GM10847 (cell line): ENCODE measurements around the gene LHFPL4.

Experiments
- POLR2A ChIP-seq: IDR thresholded peaks from 2 replicates; pipeline ENCODE4 v1.6.1; 2011; ENCODE audit not compliant: insufficient read length; ENCODE audit errors: extremely low read depth

LHFPL4 gene

GRCh38 chr3:9553021-9553947 lies at the start of gene LHFPL4:
Gene LHFPL4, minus strand, starts transcription at chr3:9553822. Its CDS starts 1,143 bp downstream, at chr3:9552679.
- no peak for TF ChIP-seq POLR2A

- TF ChIP-seq POLR2A: no peak
Measured at GRCh38 chr3:9602620-9603019, 49.0 kb upstream of the LHFPL4 start.

- TF ChIP-seq POLR2A: no peak
Measured at GRCh38 chr3:9600597-9600996, 47.0 kb upstream of the LHFPL4 start.

GRCh38 chr3:9598783-9599387 lies 45.3 kb upstream of the LHFPL4 start:
- TF ChIP-seq POLR2A: no peak

- TF ChIP-seq POLR2A: no peak
Measured at GRCh38 chr3:9595877-9596276, 42.3 kb upstream of the LHFPL4 start.

- TF ChIP-seq POLR2A: no peak
Measured at GRCh38 chr3:9590282-9590791, 36.7 kb upstream of the LHFPL4 start.

GRCh38 chr3:9583792-9584191 lies 30.2 kb upstream of the LHFPL4 start:
- TF ChIP-seq POLR2A: no peak

- TF ChIP-seq POLR2A: no peak
Measured at GRCh38 chr3:9583371-9583770, 29.7 kb upstream of the LHFPL4 start.

GRCh38 chr3:9582332-9582731 lies 28.7 kb upstream of the LHFPL4 start:
- no peak for TF ChIP-seq POLR2A

GRCh38 chr3:9581742-9582141 lies 28.1 kb upstream of the LHFPL4 start:
- no peak for TF ChIP-seq POLR2A

- no peak for TF ChIP-seq POLR2A
Measured at GRCh38 chr3:9569054-9569453, 15.4 kb upstream of the LHFPL4 start.

- TF ChIP-seq POLR2A: no peak
Measured at GRCh38 chr3:9565316-9565715, 11.7 kb upstream of the LHFPL4 start.

GRCh38 chr3:9563851-9564250 lies 10.2 kb upstream of the LHFPL4 start:
- TF ChIP-seq POLR2A: no peak

GRCh38 chr3:9553948-9554513 lies 409 bp upstream of the LHFPL4 start:
- no peak for TF ChIP-seq POLR2A

- no peak for TF ChIP-seq POLR2A
Measured at GRCh38 chr3:9552252-9552999, 1.2 kb downstream of the LHFPL4 start.

- no peak for TF ChIP-seq POLR2A
Measured at GRCh38 chr3:9550999-9551398, 2.6 kb downstream of the LHFPL4 start.

GRCh38 chr3:9549600-9549999 lies 4.0 kb downstream of the LHFPL4 start:
- no peak for TF ChIP-seq POLR2A
